EL (cell line): Measurements from ENCODE around the gene RTEL1.
"Not testable (repeated sequence)": the region's sequence is repeated elsewhere in the genome, so short reads cannot be mapped to it uniquely, and the experiment has no call there.

Experiments
- DNase-seq: peaks from one replicate; pipeline ENCODE4 v3.0.0-alpha.2; 2016

The RTEL1 gene, protein sequence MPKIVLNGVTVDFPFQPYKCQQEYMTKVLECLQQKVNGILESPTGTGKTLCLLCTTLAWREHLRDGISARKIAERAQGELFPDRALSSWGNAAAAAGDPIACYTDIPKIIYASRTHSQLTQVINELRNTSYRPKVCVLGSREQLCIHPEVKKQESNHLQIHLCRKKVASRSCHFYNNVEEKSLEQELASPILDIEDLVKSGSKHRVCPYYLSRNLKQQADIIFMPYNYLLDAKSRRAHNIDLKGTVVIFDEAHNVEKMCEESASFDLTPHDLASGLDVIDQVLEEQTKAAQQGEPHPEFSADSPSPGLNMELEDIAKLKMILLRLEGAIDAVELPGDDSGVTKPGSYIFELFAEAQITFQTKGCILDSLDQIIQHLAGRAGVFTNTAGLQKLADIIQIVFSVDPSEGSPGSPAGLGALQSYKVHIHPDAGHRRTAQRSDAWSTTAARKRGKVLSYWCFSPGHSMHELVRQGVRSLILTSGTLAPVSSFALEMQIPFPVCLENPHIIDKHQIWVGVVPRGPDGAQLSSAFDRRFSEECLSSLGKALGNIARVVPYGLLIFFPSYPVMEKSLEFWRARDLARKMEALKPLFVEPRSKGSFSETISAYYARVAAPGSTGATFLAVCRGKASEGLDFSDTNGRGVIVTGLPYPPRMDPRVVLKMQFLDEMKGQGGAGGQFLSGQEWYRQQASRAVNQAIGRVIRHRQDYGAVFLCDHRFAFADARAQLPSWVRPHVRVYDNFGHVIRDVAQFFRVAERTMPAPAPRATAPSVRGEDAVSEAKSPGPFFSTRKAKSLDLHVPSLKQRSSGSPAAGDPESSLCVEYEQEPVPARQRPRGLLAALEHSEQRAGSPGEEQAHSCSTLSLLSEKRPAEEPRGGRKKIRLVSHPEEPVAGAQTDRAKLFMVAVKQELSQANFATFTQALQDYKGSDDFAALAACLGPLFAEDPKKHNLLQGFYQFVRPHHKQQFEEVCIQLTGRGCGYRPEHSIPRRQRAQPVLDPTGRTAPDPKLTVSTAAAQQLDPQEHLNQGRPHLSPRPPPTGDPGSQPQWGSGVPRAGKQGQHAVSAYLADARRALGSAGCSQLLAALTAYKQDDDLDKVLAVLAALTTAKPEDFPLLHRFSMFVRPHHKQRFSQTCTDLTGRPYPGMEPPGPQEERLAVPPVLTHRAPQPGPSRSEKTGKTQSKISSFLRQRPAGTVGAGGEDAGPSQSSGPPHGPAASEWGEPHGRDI (N-terminal part only)

DNA sequence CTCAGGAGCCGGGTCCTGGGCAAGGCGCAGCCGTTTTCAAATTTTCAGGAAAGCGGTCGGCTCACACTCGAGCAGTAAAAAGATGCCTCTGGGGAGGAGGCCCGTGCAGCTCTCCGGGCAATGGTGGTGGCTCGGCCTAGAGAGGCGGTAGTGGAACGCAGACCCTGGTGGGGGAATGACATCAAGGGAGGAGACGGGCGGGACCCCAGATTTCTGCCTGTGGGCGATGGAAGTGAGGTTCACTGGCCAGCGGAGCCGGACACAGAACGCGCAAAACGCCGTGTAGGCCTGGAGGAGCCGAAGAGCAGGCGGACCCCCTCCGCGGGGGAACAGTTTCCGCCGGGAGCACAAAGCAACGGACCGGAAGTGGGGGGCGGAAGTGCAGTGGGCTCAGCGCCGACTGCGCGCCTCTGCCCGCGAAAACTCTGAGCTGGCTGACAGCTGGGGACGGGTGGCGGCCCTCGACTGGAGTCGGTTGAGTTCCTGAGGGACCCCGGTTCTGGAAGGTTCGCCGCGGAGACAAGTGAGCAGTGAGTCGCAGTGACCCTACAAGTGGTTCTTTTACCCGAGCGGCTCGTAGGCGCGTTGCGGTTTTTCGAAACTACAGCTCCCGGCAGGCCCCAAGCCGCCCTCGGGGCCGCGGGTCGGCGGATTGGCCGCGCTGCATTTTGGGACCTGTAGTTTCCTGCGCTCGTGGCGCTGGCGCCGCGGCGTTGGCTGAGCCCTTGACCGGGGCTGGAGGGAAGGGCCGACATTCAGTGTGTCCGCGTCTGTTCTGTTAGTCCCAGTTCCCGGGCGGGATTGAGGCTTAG lies at the start of gene RTEL1:
RTEL1 (plus strand) TSS at position 376 of the 812 bp plus-strand sequence. CDS start 1,091 bp downstream, outside the sequence.
- peak; percentile 92 for DNase-seq

DNA sequence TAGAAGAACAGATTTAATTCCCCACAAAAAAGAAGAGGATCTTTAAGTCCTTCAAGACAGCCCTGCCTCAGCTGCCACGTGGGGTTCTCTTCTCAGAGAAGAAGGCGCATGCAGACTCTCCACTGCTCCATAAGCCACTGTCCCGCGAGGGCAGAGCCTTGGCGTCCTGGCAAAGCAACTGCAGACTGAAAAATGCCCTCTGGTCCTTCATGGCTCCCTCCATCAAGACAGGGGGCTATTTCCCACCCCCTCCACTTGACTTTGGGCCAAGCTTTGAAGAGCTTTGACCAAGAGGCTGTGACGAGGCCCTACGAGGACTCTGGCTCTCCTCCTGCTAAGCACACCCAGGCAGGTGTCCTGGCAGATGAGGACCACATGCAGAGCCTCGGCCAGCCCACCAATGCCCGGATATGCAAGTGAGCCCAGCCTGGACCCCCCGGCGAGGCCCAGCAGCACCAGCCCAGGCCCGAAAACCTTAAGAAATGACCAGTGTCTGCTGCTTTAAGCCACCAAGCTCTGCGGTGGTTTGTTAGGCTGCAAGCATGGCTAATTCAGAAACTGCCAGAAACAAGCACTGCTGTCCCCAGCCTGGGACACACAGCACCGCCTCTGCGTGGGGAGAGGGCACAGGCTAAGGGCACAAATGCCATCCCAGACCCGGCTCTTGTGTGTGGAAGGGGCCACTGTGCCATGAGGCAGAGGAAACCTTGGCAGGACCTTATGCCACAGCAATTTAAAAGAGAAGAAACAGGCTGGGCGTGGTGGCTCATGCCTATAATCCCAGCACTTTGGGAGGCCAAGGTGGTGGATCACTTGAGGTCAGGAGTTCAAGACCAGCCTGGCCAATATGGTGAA lies 47.3 kb upstream of the RTEL1 start:
- DNase-seq: no peak

DNA sequence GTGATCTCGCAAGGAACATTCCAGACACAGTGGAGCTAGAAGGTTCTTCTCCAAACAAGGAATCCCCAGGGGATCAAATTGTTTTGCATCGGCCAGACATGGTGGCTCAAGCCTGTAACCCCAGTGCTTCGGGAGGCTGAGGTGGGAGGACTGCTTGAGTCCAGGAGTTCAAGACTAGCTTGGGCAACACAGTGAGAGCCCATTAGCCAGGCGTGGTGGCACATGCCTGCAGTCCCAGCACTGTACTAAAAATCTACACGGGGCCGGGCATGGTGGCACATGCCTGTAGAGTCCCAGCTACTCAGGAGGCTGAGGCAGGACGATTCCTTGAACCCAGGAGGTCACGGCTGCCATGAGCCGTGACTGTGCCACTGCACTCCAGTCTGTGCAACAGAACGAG lies 46.5 kb upstream of the RTEL1 start:
- no peak for DNase-seq

DNA sequence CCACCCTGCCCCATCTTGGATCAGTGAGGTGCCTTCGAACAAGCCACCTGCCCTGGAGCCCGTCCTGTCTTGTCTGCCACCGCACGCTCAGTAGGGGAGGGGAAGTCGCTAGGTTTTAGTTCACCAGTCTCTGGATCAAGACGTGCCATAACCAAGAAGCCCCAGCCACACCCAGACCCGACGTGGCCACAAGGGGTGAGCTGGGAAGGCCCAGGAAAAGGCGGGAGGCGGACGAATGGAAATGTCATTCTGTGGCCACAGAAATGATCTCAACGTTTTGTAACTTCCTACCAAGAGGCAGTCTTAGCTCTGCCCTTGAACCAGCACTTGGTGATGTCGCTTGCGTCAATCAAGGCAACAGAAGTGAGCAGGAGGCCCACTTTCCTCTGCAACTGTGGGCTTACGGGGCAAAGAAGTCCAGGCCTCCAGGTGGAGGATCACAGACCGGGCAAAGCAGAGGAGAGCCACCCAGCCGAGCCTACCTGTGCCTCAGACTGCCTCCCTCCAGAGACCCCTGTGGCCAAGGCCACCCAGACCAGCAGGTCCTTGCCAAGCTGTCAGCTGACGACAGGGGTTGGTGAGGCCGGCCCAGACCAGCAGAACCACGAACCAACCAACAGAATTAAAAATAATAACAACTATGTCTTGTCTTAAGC lies 45.7 kb upstream of the RTEL1 start:
- DNase-seq: no peak

DNA sequence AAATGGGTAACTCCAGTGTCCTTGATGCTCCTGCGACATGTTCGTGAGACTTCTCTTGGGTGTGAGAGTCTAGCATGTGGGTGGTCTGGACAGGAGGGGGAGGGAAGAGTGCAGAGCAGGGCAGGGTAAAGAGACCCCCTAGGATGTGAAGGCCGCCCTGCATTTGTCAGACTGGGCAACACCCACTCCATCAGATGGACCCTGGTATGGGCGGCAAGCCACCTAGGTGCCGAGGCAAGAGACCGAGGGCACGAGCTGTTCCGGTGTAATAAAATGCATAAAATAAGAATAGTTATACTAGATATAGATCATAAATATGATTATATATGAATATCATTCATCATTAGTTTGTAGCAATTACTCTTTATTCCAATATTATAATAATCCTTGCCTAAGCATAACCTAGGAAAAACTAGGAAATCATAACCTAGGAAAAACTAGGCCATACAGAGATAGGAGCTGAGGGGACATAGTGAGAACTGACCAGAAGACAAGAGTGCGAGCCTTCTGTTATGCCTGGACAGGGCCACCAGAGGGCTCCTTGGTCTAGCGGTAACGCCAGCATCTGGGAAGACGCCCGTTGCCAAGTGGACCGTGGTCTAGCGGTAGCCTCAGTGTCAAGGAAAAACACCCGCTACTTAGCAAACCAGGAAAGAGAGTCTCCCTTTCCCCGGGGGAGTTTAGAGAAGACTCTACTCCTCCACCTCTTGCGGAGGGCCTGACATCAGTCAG lies 44.1 kb upstream of the RTEL1 start:
- DNase-seq: not testable (repeated sequence)

DNA sequence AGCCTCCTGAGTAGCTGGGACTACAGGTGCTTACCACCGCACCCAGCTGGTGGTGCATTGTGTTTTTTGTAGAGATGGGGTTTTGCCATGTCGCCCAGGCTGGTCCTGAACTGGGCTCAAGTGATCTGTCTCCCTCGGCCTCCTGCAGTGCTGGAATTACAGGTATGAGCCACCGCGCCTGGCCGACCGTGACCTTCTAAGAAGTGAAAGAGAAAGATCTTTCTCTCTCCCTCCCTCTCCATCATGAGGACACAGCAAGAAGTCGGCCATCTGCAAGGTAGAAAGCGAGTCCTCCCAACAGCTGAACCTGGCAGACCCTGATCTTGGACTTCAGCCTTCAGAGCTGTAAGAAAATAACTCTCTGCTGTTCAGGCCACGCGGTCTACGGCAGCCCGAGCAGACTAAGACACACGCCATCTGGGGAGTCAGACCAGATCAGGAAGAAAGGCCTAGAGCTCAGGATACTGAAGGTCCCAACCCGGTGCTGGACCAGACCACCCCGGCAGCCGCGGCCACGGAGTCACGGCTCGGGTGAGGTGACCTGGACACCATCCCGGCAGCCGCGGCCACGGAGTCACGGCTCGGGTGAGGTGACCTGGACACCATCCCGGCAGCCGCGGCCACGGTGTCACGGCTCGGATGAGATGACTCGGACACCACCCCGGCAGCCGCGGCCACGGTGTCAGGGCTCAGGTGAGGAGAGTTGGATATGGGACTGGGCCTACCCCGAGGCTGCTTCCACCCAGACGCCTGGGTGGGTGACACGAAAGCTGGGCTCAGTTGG lies 40.8 kb upstream of the RTEL1 start:
- no peak for DNase-seq

DNA sequence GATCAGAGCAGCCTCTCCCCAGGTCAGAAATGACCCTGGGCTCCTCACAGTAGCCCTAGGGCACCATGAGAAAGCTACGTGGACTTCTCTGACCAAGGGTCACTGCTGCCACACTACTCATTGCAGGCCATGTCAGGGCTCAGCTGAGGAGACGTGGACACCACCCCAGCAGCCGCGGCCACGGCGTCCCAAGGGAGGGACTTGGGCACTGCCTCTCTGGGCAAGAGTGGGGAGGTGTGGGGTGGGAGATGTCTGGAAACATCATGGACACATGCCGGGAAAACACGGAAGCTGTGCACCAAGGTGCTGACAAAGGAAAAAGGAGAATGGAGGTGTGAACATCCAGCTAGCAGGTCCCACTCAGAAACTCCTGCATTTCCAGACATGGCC lies 40.2 kb upstream of the RTEL1 start:
- no peak for DNase-seq

DNA sequence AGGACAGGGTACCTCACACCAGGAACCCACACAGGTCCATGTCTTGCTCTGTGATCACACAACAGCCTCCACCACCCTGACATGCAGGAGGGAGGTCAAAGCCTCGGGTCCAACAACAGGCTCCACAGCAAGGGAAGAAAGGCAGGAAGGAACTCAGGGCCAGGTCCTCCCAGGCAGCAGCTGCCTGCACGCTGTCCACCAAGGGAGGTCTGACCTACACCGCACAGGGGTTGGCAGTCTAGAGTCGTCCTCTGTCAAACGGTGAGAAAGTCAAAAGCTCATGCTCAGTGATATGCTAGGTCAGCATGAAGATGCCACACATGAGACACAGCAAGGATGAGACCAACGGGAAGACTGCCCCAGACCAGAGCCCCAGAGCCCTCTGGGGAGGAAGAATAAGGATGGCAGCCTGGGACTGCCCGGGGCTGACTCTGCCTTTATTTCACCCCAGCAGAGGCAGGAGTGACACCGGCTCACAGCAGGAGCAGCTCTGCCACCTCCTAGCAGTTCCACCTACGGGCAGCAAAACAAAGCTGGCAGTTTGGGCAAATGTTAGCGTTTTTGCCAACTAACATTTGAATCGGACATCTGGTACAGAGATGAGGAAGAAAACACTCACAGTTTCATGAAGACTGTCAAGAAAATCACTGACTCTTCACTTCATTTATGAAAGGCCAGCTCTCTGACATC lies 39.7 kb upstream of the RTEL1 start:
- no peak for DNase-seq

DNA sequence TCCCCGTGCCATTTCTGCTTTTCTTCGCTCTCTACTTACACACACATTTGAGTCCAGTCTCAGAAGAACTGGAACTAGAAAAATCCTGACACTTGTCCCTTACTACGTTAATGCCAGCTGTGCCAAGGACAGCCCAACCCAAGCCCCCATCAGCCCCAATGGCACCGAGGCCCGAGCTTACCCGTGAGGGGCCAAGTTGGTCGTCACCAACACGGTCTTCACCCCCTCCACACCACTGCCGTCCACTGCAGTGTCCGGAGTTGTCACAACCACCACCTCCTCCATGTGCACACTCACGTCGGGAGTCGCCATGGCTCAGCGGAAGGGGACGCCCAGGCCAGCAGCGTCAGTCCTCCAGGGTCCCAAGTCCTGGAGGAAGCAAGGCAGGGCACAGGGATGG lies 39.0 kb upstream of the RTEL1 start:
- DNase-seq: no peak

DNA sequence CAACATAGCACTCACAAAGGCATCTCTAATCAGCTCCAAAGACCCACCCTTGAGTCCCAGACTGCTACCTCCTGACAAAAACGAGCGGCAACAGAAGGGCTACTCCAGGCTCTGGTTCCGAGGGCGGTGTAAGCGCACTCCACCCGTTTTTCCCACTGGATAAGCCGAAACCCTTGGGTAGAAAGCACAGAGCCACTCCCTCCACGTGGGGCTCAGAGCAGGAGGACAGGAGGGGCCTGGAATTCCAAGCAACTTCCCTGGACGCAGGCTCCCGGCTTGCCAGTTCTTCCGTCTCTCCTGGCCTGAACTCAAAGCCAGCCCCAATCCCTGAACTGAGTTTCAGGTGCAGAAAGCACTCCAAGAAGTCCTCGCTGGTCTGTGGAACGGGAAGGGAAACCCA lies 38.6 kb upstream of the RTEL1 start:
- DNase-seq: no peak

DNA sequence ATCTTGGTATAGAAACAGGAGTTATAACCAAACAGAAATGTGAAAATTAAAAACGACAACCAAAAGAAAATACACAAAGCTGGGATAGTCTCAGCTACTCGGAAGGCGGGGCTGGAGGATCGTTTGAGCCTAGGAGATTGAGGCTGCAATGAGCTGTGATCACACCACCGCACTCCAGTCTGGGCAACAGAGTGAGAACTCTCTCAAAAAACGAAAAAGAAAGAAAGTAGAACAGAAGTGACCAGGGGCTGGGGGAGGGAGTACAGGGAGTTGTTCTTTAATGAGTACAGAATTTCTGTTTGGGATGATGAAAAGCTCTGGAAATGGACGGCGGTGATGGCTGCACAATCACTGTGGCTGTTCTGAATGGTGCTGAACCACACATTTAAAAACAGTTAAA lies 37.1 kb upstream of the RTEL1 start:
- DNase-seq: no peak

DNA sequence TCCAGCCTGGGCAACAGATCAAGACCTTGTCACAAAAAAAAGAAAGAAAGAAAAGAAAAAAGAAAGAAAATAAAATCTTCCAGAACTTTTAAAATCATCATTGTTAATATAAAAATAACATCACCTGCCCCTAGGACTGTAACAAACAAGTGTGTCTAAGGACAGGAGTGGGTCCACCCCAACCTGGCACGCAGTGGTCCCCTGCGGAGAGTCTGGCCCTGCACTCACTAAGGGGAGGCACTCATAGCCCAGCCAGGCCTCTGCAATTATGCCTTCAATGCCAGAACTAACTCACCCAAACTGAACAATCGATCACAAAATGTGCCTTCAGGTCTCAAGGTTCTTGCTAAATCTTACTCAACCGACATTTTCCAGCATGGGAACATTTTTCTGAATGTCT lies 36.0 kb upstream of the RTEL1 start:
- no peak for DNase-seq

DNA sequence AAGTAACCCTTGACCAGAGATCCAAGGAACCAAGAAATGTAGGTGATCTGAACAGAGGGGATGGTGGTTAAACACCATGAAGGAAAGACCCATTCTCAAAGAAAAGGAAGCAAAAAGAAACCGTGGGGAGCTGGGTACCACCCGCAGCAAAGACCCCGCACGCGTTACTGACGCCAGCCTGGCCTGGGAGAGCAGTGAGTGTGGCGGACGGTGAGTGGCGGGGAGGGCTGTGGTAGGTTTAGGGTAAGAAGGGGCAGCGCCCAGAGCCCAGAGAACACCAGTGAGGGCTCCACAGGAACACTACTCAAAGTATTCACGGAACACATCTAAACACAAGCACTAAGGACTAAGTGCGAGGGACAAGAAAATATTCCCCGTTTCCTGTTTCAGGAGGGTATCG lies 35.4 kb upstream of the RTEL1 start:
- no peak for DNase-seq

DNA sequence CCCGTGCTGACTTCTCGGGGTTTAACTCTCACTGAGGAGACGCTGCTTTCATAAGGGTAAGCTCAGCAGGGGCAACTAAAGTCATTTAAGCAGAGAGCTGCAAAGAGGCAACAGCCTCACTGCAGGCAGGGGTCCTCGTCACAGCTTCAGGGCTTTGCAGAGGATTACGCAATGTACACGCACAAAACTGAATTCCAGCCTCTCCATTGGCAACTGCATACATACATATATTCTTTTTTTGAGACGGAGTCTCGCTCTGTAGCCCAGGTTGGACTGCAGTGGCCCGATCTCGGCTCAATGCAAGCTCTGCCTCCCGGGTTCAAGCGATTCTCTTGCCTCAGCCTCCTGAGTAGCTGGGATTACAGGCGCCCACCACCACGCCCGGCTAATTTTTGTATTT lies 33.6 kb upstream of the RTEL1 start:
- peak; percentile 18 for DNase-seq

DNA sequence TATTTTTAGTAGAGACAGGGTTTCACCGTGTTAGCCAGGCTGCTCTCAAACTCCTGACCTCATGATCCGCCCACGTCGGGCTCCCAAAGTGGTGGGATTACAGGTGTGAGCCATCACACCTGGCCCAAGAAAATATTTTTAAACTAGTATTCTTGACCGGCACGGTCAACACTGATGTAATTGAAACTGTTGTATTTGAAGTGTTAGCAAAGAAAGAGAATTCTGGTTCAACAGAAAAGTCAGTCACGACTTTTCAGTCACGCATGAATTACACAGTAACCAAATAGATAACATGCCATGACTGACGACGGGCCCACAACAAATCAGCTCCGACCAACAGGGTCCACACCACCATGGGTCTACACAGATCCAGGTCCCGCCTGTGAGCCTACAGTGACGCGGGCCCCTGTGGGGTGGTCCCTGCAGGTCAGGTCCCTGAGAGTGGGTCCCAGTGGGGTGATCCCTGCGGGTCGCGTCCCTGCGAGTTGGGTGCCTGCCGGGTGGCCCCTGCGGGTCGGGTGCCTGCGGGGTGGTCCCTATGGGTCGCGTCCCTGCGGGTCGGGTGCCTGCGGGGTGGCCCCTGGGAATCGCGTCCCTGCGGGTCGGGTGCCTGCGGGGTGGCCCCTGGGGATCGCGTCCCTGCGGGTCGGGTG lies 32.2 kb upstream of the RTEL1 start:
- peak; percentile 25 for DNase-seq

DNA sequence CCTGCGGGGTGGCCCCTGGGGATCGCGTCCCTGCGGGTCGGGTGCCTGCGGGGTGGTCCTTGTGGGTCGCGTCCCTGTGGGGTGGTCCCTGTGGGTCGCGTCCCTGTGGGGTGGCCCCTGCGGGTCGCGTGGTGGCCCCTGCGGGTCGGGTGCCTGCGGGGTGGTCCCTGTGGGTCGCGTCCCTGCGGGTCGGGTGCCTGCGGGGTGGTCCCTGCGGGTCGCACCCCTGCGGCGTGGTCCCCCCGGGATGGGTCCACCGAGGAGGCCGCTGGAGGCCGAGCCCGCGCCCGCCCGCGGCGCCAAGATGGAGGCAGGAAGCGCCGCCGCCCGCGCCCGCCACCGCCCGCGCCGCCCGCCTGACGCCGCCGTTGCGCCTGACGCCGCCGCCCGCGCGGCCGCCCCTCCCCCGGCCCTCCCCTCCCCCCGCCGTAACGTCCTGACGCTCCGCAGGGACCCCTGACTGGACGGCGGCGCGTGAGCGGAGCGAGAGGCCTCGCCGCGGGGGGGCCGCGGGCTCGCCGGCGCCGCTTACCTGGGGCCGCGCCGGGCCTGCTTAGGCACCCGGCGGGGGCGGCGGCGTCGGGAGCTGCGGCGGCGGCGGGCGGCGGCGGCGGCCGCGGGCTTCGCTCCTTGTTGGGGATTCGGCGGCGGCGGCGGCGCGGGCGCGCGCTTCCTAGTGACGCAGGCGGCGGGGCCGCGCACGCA lies 31.5 kb upstream of the RTEL1 start, which contains the start of gene GMEB2:
GMEB2 (minus strand) TSS at position 678 of the 705 bp plus-strand sequence. CDS start 7,704 bp downstream, outside the sequence.
- no peak for DNase-seq

DNA sequence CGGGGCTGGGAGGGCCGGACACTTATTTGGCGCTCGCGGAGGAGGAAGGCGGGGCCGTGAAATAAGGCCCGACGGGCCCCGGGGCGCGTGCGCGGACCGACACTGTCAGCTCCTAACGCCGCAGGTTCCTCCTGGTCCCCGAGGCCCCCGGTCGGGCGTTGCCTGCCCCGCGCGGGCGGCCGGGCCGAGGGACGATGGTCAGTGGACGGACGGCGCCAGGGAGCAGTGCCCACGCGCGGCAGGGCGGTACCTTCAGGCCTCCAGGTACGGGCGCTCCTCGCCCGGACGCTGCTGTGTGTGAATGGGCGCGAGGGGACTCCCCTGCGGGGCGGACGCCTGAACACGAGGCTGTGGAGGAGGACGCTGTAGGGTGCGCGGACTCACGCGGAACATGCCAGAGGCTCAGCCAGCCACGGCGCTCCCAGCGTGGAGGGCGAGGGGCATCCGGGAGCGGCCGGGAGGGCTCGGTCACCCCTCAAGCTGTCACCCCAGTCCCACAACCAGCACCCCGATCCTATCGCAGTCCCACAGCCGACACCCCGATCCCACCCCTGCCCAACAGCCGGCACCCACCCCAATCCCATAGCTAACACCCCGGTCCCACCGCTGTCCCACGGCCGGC lies 30.9 kb upstream of the RTEL1 start:
- peak; percentile 94 for DNase-seq
